PFSK-1 (cell line): ENCODE results near the gene INTS2.

Experiments used
- FOXP2 ChIP-seq: optimal IDR thresholded peaks from 2 replicates; pipeline ENCODE3; 2011; ENCODE audit warnings: borderline replicate concordance, control low read depth, inconsistent platforms; ENCODE audit not compliant: insufficient read depth; ENCODE audit errors: extremely low read length, extremely low read depth
- POLR2AphosphoS5 ChIP-seq: IDR thresholded peaks from 2 replicates; pipeline ENCODE4 v1.6.1; 2012; ENCODE audit warnings: low read depth, mild to moderate bottlenecking, control low read depth, low read length, moderate library complexity
- SIN3A ChIP-seq: IDR thresholded peaks from 2 replicates; pipeline ENCODE4 v1.6.1; 2012; ENCODE audit warnings: mild to moderate bottlenecking, low read length, moderate library complexity, borderline replicate concordance; ENCODE audit not compliant: insufficient read depth
- TAF1 ChIP-seq: IDR thresholded peaks from 2 replicates; pipeline ENCODE4 v1.6.1; 2012; ENCODE audit warnings: low read length, control low read depth, borderline replicate concordance; ENCODE audit not compliant: insufficient read depth
- TF ChIP-seq, protein P1 (sequence below), 2 experiments: IDR thresholded peaks; 2 replicates each; pipeline versions ENCODE4 v1.6.1 to v1.8.0; 2011 to 2012; ENCODE audit warnings: low read depth in 2 of 2, low read length in 2 of 2, control low read depth in 1 of 2, inconsistent platforms in 1 of 2, mild to moderate bottlenecking in 1 of 2, moderate library complexity in 1 of 2; ENCODE audit not compliant: insufficient read depth in 1 of 2

- TF ChIP-seq, protein P1, sequence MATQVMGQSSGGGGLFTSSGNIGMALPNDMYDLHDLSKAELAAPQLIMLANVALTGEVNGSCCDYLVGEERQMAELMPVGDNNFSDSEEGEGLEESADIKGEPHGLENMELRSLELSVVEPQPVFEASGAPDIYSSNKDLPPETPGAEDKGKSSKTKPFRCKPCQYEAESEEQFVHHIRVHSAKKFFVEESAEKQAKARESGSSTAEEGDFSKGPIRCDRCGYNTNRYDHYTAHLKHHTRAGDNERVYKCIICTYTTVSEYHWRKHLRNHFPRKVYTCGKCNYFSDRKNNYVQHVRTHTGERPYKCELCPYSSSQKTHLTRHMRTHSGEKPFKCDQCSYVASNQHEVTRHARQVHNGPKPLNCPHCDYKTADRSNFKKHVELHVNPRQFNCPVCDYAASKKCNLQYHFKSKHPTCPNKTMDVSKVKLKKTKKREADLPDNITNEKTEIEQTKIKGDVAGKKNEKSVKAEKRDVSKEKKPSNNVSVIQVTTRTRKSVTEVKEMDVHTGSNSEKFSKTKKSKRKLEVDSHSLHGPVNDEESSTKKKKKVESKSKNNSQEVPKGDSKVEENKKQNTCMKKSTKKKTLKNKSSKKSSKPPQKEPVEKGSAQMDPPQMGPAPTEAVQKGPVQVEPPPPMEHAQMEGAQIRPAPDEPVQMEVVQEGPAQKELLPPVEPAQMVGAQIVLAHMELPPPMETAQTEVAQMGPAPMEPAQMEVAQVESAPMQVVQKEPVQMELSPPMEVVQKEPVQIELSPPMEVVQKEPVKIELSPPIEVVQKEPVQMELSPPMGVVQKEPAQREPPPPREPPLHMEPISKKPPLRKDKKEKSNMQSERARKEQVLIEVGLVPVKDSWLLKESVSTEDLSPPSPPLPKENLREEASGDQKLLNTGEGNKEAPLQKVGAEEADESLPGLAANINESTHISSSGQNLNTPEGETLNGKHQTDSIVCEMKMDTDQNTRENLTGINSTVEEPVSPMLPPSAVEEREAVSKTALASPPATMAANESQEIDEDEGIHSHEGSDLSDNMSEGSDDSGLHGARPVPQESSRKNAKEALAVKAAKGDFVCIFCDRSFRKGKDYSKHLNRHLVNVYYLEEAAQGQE (IDR thresholded peaks at IDR 0.05; ENCODE audit: insufficient read depth in 1 of 2, low read depth in 2 of 2, low read length in 2 of 2), result no peak
- no peak for TF ChIP-seq TAF1
- no peak for TF ChIP-seq POLR2AphosphoS5
- TF ChIP-seq FOXP2, result no peak
- TF ChIP-seq SIN3A, result no peak
Measured at GRCh38 chr17:61833536-61834193, 94.1 kb downstream of the INTS2 start.
